LHCN-M2 (cell line): ENCODE results near the gene ARPC5L. TPM values are rescaled to one million over a fixed set of nuclear protein-coding genes. Genes with fewer than 3 reads are reported as not detected.
"Not testable (repeated sequence)": the region's sequence is repeated elsewhere in the genome, so short reads cannot be mapped to it uniquely, and the experiment has no call there.

ENCODE experiments used
- DNase-seq: peaks from one replicate; pipeline ENCODE4 v3.0.0-alpha.2; 2012; ENCODE audit warnings: low read depth
- total RNA-seq: library from RNA; depleted of rRNA; stranded (reverse); fragments of >200 nt; gene quantifications from 2 replicates; pipeline ENCODE4 v1.2.3, GENCODE V29; 2014

Gene ARPC5L
- total RNA-seq, 1 experiment from 2014 or later, result 39.0 TPM

GRCh38 chr9:124840300-124840833 is 21.6 kb upstream of the ARPC5L start:
- peak; percentile 87 for DNase-seq

- no peak for DNase-seq
Measured at GRCh38 chr9:124841075-124841821, 20.7 kb upstream of the ARPC5L start.

GRCh38 chr9:124843456-124844034 is 18.4 kb upstream of the ARPC5L start:
- DNase-seq, result no peak

GRCh38 chr9:124844291-124844690 is 17.6 kb upstream of the ARPC5L start:
- DNase-seq, result no peak

GRCh38 chr9:124846467-124846866 is 15.5 kb upstream of the ARPC5L start:
- not testable (repeated sequence) for DNase-seq

- DNase-seq, result no peak
Measured at GRCh38 chr9:124846969-124847368, 15.0 kb upstream of the ARPC5L start.

- peak; percentile 68 for DNase-seq
Measured at GRCh38 chr9:124849801-124850200, 12.1 kb upstream of the ARPC5L start.

- DNase-seq, result peak; percentile 17
Measured at GRCh38 chr9:124852121-124852828, 9.7 kb upstream of the ARPC5L start.

- DNase-seq, result peak; percentile 75
Measured at GRCh38 chr9:124852829-124853531, 8.9 kb upstream of the ARPC5L start, which contains the start of gene WDR38. WDR38 (plus strand) TSS chr9:124853460; CDS start chr9:124853532, 72 bp downstream.

- no peak for DNase-seq
Measured at GRCh38 chr9:124853605-124854143, 8.3 kb upstream of the ARPC5L start.

- DNase-seq, result no peak
Measured at GRCh38 chr9:124854161-124854560, 7.8 kb upstream of the ARPC5L start.

GRCh38 chr9:124854822-124855221 is 7.1 kb upstream of the ARPC5L start:
- DNase-seq, result no peak

- no peak for DNase-seq
Measured at GRCh38 chr9:124855566-124855943, 6.4 kb upstream of the ARPC5L start.

GRCh38 chr9:124855944-124856765 is 5.8 kb upstream of the ARPC5L start:
- peak; percentile 38 for DNase-seq

- no peak for DNase-seq
Measured at GRCh38 chr9:124857533-124858162, 4.3 kb upstream of the ARPC5L start.

GRCh38 chr9:124858330-124859046 is 3.4 kb upstream of the ARPC5L start:
- DNase-seq, result peak; percentile 73

- no peak for DNase-seq
Measured at GRCh38 chr9:124859803-124860581, 1.9 kb upstream of the ARPC5L start.

GRCh38 chr9:124860582-124861341 is 1.2 kb upstream of the ARPC5L start:
- DNase-seq, result peak; percentile 34
